Measurements from ENCODE around the gene LACTB. TPM values are rescaled to one million over a fixed set of nuclear protein-coding genes. Genes with fewer than 3 reads are reported as not detected.

LACTB gene
- total RNA-seq, 1 donor from 2014 or later: 12.4 TPM

DNA sequence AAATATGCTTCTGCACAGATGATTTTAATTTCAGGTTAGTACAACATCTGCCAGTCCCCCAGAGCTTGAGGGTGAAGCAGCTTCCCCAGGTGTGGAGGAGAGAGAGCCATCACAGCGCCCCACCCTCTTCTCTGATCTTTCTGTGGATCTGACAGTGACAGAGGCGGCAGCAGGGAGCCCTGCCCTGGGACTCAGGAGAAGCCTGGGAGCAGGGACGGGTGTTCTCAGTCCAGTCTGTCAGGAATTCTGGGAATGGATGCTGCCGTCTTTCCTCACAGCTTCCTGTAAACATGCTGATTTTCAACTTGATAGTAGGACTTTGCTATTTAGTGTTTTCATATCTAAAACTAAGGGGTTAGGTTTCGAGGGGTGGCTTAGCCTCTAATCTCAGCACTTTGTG, 56.4 kb downstream of the LACTB start:
- DNase-seq: no peak

DNA sequence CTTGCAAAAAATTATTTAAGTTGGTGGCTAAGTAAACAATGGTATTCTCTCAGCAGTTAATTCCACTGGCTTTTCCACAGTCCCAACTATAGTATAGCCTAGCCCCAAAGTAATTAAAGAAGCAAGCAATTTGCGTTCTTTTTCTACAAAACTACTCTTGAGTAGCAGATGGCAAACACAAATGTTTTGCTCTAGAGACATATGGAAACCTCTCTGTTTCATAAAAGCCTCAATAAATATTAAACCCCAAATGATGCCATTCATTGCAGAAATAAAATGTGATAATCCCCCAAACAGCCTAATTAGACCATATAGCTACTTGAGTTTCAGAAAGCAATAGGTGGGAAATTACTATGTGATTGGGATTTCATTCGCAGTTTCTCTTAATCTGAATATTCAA, 59.1 kb downstream of the LACTB start:
- DNase-seq: no peak

DNA sequence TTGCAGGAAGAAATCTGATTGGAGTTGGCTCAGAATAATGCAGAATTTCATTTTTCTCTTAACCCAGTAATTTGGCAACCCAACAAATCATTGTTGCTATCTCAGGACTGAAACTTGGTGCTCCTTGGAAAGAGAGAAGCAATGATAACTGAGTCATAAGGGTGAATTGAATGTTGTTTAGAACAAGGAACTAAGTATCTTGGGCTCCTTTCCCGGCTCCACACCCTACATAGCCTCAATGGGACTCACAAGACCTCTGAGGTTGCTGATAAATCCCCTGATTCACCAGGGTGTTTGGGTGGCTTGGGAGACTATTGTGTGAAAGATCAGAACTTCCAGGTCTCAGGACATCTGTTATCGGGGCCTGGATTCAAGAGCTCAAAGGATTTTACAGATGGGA, 60.0 kb downstream of the LACTB start:
- DNase-seq: no peak

DNA sequence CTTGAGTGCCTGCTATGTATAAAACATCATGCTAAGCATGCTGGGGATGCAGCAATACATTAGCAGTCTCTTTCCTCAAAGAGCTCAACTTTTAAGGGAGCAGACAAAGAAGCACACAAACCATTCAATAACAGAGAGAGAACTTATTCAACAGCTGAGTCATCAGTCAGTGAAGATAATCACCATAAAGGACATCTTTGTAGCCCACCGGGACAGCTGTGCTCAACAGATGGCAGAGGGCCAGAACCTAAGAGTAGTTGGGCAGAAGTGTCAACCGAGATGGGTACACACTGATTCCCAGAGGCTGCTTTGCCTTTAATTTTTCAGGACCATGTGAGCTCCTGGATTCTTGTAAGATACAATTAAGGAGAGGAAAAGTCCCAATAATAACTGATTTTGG, 63.5 kb downstream of the LACTB start:
- no peak for DNase-seq

DNA sequence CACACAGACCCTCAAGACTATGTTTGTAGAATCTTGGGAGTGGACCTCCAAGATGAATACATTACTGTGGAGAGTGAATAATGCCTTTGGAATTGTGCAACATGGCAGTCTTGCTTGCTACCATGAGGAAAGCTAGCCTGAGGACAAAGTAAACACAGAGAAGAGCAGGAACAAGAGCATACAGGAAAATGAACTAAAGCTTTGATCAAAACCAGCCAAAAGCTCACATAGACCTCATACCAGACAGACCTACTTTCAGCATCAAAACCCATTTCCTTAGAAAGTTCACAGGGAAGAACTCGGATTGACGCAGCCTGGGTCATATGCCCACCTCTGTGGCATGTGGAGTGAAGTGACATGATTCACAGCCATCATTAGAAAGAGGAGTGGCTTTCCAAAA, 64.4 kb downstream of the LACTB start:
- DNase-seq: no peak

DNA sequence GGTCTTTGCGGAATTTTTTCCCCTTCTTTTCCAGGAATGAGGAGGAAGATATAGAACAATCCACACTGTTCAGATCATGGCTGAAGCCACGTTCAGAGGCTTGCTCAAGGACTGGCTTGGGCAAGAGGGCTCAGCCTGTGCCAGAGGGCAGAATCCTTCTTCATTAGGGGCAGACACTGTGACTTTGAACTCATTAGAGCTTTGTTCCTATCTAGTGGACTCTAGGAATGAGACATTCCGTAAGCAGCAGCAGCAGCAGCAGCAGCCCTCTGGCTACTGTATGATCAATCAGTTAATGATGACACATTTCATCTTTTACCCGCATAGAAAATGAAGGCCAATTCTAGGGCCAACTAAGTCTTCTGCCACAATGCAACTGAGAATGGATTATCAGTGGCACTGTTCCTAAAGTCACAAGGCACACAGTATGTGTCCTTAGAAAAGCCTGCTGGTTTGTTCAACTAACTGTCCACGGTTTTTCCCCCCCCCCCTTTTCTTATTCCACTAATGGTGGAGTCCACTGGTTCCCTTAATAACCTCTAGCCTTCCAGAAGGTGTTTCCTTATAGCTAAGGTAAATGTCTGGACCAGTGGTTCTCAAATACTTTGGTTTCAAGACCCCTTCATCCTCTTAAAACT, 66.0 kb downstream of the LACTB start:
- DNase-seq: no peak

DNA sequence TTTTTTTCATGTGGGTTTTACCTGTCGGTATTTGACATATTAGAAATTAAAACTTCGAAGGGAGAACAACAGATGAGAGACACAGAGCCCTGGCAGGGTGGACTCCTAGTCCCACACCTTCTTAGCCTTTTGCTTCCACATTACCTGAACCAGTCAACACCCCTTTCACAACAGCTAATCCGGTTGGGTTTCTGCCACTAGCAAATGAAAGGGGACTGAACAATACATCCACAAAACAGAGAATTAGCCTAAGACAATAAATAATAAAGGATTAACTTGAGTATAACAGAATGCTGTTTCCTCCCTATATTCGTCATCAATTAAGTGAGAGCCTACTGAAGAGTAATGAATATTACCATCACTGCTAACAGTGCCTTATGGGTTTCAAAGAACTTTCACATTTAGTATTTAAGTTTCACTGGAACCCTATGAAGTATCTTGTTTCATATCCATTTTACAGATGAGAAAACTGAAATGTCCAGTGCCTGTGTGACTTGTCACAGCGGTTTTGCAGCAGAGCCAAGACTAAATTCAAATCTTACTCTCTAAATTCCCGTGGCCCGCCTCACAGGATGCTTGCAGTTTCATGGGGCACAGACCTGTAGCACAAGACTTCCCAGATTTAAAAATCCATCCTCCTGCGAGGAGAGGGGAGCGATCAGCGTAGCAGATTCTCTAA, 66.7 kb downstream of the LACTB start:
- no peak for DNase-seq

DNA sequence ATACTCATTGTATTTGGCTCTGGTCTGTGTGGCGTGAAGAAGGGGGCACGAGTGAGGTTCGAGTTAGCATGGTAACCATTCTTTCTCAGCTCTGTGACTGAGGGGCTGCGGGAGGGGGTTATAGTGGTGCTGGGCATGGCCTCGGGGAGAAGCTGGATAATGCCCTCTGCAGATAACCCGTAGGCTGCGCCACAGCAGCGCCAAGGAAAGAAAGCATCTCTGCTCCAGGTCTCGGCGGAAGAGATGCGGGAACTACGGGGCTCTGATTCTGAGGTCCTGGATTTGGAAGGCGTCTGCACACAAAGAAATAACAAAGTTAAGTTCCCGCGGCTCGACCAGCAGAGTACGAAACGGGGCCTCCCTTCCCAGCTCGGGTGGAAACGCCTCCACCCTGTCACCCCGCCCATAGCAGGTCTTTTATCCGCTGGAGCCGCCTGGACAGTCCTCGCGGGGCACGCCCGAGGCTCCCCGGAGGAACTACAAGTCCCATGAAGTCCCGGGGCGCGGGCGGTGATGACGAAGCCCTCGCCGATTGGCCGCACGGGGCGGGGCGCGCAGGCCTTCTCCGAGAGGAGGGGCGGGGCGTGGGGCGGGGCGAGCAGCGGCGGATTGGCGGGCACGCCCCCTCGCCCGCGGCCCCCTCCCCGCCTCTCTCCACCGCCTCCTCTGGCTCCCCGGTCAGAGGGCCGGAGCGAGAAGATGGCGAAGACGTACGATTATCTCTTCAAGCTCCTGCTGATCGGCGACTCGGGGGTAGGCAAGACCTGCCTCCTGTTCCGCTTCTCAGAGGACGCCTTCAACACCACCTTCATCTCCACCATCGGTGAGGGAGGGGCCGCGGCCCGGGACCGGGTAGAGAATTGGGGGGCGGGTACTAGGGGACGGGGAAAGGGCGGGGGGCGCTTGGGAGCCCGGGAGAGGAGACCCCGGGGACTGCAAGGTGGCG, 67.5 kb downstream of the LACTB start, which contains the start of gene RAB8B:
TSS of gene RAB8B (plus strand) at position 681 of the 946 bp plus-strand sequence. CDS start at position 700, 19 bp downstream.
- peak; percentile 92 for DNase-seq

DNA sequence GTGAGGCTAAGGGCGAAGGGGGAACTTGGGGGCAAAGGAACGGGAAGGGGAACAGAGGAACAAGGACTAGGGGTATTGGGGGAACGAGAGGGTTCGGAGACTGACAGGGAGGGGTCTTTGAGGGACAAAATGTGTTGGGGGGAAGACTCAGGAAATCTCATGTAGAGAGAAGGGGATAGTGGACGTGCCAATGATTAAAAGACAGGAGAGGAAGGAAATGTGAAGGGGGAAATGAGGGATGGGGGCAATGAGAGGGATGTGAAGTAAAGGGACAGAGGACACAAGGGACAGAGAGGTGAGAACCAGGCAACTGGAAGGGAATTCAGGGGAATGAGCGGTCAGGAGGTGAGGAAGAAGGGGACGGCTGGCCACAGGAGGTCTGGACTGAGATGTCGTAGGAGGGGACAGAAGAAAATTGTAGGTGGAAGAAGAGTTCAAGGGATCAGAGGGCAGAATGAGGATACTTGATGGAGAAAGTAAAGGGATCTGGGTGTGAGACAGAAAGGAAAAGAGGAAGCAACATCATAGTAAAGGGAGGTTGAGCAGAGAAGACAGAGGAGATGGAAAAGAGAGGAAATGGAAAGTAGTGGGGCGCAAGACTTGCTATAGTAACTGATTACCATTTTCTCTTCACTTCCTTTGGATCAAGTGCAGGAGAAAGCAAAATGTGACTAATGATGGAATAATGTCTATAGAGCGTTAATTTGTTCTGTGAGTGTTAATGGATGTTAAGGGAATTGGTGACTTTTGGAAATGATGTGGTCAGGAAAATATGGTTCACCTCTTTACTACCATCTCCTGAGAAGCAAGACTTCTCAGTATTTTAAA, 68.5 kb downstream of the LACTB start:
- DNase-seq: peak; percentile 50

DNA sequence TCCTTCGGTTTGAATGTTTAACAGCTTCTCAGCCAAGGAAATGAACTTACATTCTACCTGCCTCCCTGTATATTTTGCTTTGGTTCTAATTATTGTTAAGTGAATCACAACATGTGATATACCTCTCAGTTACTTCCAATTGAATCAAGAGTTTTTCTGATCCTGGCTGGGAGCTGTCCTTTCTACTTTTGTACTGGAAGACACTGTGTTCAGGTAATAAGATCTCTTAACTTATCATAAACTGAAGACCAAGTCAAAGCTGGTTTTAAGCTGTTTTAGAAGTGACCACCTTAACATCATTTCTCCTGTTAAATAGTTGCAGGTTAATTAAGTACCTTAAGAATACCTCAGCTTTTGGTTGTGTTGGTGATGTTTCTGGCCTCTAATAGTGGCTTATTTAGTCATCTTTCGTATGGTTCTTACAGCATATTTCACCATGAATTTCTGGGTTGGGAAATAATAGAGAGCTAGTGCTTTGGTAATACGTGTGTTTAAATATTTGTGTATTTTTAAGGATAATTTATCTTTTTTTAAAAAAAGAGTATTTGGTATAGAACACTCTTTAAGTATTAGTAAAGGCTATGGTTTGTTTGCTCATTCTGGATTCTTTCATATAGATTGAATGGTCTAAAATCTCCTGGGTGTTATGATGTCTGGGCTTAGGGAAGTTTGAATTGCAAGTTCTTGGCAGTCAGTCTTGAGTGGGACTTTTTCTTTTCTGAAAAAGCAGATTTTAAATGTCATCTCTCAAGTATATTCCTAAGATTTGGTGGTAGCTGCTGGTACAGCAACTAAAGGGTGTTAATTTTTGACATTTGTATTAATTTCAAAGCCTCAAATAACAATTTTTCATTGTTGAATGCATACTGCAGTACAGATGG, 69.3 kb downstream of the LACTB start:
- no peak for DNase-seq

Other genes starting within 250 kb of the LACTB start
- gene TPM1, start 79.1 kb upstream of the LACTB start, total RNA-seq: 519 TPM
- 63.6 TPM for gene RPS27L, start 35.6 kb downstream of the LACTB start, total RNA-seq
- gene RAB8B, start 67.7 kb downstream of the LACTB start, total RNA-seq: 52.0 TPM
- 13.3 TPM for gene APH1B, start 155.7 kb downstream of the LACTB start, total RNA-seq